SK-N-SH treated with all-trans-retinoic acid at 6 μM for 48 hours (cell line): Measurements from ENCODE around the gene CSKMT.

Experiments used
- CSDC2 ChIP-seq: fragments of 250-450 bp; sonication (Bioruptor Pico); IDR thresholded peaks from 2 replicates; pipeline ENCODE4 v1.5.0; 2020; ENCODE audit warnings: mild to moderate bottlenecking, moderate library complexity
- TF ChIP-seq, protein P1 (sequence below): fragments of 250-450 bp; sonication (Bioruptor Pico); IDR thresholded peaks from 2 replicates; pipeline ENCODE4 v1.8.0; 2020; ENCODE audit warnings: mild to moderate bottlenecking, moderate library complexity, borderline replicate concordance
- TF ChIP-seq, protein P2 (sequence below): fragments of 250-450 bp; sonication (Bioruptor Pico); IDR thresholded peaks from 2 replicates; pipeline ENCODE4 v1.5.1; 2020; ENCODE audit warnings: low read depth, mild to moderate bottlenecking, moderate library complexity

DNA sequence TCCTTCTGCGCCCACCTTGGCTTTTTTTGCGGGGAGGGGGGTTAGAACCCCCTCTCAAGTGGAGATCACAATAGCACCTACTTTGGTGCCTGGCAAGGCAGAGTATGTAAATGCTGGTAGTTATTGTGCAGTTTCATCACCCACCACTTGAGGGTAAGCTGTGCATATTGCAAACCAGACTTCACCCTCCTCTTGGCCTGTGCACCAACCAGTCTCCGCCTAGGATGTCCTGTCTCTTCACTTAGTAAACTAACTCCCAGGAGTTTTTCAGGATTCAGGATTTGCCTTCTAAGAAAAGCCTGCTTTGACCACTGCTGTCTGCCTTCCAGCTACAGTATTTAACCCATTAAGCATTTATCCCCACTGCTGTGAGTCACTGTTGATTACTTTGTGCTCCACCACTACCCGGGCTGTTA is 15.7 kb downstream of the CSKMT start:
- TF ChIP-seq, protein P1, sequence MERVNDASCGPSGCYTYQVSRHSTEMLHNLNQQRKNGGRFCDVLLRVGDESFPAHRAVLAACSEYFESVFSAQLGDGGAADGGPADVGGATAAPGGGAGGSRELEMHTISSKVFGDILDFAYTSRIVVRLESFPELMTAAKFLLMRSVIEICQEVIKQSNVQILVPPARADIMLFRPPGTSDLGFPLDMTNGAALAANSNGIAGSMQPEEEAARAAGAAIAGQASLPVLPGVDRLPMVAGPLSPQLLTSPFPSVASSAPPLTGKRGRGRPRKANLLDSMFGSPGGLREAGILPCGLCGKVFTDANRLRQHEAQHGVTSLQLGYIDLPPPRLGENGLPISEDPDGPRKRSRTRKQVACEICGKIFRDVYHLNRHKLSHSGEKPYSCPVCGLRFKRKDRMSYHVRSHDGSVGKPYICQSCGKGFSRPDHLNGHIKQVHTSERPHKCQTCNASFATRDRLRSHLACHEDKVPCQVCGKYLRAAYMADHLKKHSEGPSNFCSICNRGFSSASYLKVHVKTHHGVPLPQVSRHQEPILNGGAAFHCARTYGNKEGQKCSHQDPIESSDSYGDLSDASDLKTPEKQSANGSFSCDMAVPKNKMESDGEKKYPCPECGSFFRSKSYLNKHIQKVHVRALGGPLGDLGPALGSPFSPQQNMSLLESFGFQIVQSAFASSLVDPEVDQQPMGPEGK: no peak
- TF ChIP-seq, protein P2, sequence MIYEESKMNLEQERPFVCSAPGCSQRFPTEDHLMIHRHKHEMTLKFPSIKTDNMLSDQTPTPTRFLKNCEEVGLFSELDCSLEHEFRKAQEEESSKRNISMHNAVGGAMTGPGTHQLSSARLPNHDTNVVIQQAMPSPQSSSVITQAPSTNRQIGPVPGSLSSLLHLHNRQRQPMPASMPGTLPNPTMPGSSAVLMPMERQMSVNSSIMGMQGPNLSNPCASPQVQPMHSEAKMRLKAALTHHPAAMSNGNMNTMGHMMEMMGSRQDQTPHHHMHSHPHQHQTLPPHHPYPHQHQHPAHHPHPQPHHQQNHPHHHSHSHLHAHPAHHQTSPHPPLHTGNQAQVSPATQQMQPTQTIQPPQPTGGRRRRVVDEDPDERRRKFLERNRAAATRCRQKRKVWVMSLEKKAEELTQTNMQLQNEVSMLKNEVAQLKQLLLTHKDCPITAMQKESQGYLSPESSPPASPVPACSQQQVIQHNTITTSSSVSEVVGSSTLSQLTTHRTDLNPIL: no peak
- no peak for TF ChIP-seq CSDC2 (CRISPR knock-in tag)
